ENCODE data around the gene GPX3.

DNA sequence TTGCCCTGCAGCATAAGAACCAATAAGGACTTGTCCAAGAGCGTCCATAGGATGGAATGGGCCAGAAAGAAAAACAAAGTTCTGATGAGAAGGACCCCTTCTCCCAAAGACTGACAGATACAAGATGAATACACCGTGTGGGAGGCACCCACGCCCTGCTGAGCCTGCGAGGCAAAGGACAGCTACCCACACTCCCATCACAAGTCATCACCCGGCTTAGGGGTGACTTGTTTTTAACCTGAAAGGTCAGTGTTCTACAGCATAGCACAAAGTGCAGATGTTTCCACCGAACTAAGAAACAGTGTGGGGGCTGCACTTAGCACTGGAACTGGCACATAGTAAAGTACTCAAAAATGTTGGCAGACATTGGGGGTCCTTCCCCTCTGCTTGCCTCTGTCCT lies 46.5 kb downstream of the GPX3 start:
- TF ChIP-seq CTCF (IDR thresholded peaks at IDR 0.05) (no peak), POLR2A (IDR thresholded peaks at IDR 0.05) (no peak)

Data from stomach (tissue), 4 donors.